Stimulated activated CD4-positive, alpha-beta T cell treated with anti-CD3 and anti-CD28 coated beads, Interleukin-2, amount 100 ng/mL, for 48 hours (primary cell): Measurements from ENCODE around the gene DTD1.

Experiments used
- DNase-seq, 2 donors: peaks; one replicate each; pipeline ENCODE4 v3.0.0-alpha.2; 2020

DTD1 gene

GRCh38 chr20:18805881-18806280 lies 218.0 kb downstream of the DTD1 start:
- DNase-seq, result no peak

DNA sequence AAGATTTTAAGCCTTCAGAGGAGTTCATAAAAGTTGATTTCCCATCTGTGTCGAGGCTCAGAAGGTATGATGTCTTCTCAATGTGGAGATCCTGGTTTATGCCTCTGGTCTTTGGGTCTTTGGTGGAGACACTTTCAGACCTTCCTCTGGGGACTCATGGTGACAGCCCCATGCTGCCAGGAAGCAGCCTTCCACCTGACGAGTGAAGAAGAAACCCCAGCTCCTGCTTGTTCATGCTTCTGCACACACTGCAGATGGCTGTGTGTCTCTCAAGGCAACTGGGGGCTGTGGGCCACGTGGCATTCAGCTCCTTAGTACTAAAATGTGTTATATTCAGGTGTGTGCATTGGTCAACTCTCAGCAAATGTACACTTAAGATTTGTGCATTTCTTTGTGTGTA lies 220.9 kb downstream of the DTD1 start:
- DNase-seq, result no peak

DNA sequence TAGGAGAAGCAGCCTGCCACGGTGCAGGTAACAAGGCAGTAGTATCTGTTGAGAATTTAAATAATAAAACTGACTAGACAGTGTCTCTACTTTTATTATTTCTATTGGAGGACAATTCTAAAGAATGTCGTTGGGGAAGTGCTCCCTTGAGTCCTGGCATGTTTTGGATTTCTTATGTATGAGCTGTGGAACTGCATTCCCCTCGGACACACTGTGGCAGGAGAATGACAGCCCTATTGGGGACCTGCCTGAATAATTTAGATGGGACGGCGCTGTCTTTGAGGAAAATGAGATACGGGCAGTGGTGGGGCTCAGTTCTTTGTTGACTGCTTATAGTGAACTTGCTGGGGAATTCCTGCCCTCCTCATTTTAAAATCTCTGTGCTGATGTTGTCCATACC lies 223.3 kb downstream of the DTD1 start:
- DNase-seq, result no peak

DNA sequence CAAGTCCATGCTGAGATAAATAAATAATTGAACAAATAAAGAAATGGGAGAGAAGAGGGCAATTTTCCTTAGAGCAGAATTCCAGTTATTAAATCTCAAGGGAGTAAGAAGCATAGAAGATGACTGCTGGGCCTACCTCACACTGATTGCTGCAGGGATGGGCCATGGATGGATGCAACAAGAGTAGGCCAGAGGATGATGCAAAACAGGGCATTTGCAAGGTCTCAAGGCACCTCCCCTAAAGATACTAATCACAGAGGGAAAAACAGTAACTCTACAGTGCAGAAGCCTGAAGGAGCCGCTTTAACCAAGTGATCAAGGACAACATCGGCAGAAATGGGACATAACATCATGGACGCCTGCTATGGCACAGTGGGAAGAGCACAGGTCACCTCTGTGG lies 224.1 kb downstream of the DTD1 start:
- DNase-seq, result no peak

DNA sequence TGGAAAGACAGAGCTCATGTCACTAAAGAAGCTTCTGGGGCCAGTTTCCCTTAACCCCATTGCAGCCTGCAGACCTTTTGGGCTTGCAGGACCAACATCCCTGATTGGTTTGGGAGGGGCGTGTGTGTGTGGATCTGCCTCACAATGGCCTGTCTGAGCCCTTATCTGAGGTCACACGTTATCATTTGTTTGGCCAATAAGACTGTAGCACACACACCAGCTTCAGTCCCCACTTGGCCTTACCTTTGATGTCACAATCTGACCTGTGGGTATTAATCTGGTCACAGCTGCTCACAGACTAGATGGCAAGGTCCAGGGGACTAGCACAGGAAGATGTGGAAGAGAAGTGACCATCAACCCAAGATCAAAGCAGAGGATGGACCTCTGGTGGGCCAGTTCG lies 225.6 kb downstream of the DTD1 start, which contains the start of gene SCP2D1:
Gene SCP2D1, plus strand, starts transcription at position 301 of the 400 bp plus-strand sequence. Its CDS starts 33 bp downstream, at position 334.
- DNase-seq, result no peak

- no peak for DNase-seq
Measured at GRCh38 chr20:18815194-18815942, 227.5 kb downstream of the DTD1 start.
